Measurements from ENCODE around the gene LAMA2. TPM values are rescaled to one million over a fixed set of nuclear protein-coding genes. Genes with fewer than 3 reads are reported as not detected.

LAMA2 gene
- total and polyA plus RNA-seq, 2 experiments from 2014 or later = 0.91 to 6.4 TPM

- no peak overlapping the region for H2AFZ ChIP-seq
- H3K9me2 ChIP-seq (ENCODE audit: insufficient read depth) = no peaks in the 10 kb centered on the region
- no peaks in the 10 kb centered on the region for H3K36me3 ChIP-seq (ENCODE audit: insufficient read depth)
- DNase-seq (ENCODE audit: low spot score) = peak; percentile 8
- H4K20me1 ChIP-seq (replicated peaks; ENCODE audit: insufficient read depth) = no peaks in the 10 kb centered on the region
- peaks cover 25% of the 10 kb centered on the region for H3K4me1 ChIP-seq (ENCODE audit: insufficient read depth)
- no peak; the same call in 2 of the 3 replicates for ATAC-seq
- no peaks in the 10 kb centered on the region for H3K79me2 ChIP-seq (replicated peaks; ENCODE audit: insufficient read depth)
- no peak overlapping the region for H3K27ac ChIP-seq (ENCODE audit: low read depth)
- Mint-ChIP-seq H3K4me1 (peaks cover 21% of the 10 kb centered on the region; the same call in 2 of the 3 replicates), H3K4me3 (no peak overlapping the region), H3K27me3 (ENCODE audit: insufficient read depth, low read depth, poor library complexity) (no peaks in the 10 kb centered on the region), H3K27ac (no peak overlapping the region), H3K36me3 (ENCODE audit: low read depth) (no peaks in the 10 kb centered on the region), H3K9me3 (no peaks in the 10 kb centered on the region)
- no peaks in the 10 kb centered on the region for H3K27me3 ChIP-seq (ENCODE audit: insufficient read depth)
- TF ChIP-seq NANOG (IDR thresholded peaks at IDR 0.05; ENCODE audit: borderline replicate concordance) (no peak), POLR2AphosphoS5 (IDR thresholded peaks at IDR 0.05; ENCODE audit: low read depth) (no peak), ZNF114 (CRISPR knock-in tag; IDR thresholded peaks at IDR 0.05) (no peak), EZH2 (IDR thresholded peaks at IDR 0.05; ENCODE audit: low read depth, unreplicated experiment) (no peak), CTCF (conservative IDR thresholded peaks at IDR 0.05; ENCODE audit: low read depth in 2 of 2) (no peak), ZNF331 (CRISPR knock-in tag; IDR thresholded peaks at IDR 0.05; ENCODE audit: low read depth) (no peak), EZH2phosphoT487 (IDR thresholded peaks at IDR 0.05; ENCODE audit: unreplicated experiment) (no peak), JUNB (IDR thresholded peaks at IDR 0.05; ENCODE audit: unreplicated experiment) (no peak), STAT1 (IDR thresholded peaks at IDR 0.05; ENCODE audit: unreplicated experiment) (no peak), ETS1 (IDR thresholded peaks at IDR 0.05) (no peak), CREB1 (CRISPR knock-in tag; IDR thresholded peaks at IDR 0.05; ENCODE audit: low read depth) (no peak)
- TF ChIP-seq, protein P1, sequence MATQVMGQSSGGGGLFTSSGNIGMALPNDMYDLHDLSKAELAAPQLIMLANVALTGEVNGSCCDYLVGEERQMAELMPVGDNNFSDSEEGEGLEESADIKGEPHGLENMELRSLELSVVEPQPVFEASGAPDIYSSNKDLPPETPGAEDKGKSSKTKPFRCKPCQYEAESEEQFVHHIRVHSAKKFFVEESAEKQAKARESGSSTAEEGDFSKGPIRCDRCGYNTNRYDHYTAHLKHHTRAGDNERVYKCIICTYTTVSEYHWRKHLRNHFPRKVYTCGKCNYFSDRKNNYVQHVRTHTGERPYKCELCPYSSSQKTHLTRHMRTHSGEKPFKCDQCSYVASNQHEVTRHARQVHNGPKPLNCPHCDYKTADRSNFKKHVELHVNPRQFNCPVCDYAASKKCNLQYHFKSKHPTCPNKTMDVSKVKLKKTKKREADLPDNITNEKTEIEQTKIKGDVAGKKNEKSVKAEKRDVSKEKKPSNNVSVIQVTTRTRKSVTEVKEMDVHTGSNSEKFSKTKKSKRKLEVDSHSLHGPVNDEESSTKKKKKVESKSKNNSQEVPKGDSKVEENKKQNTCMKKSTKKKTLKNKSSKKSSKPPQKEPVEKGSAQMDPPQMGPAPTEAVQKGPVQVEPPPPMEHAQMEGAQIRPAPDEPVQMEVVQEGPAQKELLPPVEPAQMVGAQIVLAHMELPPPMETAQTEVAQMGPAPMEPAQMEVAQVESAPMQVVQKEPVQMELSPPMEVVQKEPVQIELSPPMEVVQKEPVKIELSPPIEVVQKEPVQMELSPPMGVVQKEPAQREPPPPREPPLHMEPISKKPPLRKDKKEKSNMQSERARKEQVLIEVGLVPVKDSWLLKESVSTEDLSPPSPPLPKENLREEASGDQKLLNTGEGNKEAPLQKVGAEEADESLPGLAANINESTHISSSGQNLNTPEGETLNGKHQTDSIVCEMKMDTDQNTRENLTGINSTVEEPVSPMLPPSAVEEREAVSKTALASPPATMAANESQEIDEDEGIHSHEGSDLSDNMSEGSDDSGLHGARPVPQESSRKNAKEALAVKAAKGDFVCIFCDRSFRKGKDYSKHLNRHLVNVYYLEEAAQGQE (IDR thresholded peaks at IDR 0.05; ENCODE audit: unreplicated experiment) = no peak
- TF ChIP-seq, protein P2, sequence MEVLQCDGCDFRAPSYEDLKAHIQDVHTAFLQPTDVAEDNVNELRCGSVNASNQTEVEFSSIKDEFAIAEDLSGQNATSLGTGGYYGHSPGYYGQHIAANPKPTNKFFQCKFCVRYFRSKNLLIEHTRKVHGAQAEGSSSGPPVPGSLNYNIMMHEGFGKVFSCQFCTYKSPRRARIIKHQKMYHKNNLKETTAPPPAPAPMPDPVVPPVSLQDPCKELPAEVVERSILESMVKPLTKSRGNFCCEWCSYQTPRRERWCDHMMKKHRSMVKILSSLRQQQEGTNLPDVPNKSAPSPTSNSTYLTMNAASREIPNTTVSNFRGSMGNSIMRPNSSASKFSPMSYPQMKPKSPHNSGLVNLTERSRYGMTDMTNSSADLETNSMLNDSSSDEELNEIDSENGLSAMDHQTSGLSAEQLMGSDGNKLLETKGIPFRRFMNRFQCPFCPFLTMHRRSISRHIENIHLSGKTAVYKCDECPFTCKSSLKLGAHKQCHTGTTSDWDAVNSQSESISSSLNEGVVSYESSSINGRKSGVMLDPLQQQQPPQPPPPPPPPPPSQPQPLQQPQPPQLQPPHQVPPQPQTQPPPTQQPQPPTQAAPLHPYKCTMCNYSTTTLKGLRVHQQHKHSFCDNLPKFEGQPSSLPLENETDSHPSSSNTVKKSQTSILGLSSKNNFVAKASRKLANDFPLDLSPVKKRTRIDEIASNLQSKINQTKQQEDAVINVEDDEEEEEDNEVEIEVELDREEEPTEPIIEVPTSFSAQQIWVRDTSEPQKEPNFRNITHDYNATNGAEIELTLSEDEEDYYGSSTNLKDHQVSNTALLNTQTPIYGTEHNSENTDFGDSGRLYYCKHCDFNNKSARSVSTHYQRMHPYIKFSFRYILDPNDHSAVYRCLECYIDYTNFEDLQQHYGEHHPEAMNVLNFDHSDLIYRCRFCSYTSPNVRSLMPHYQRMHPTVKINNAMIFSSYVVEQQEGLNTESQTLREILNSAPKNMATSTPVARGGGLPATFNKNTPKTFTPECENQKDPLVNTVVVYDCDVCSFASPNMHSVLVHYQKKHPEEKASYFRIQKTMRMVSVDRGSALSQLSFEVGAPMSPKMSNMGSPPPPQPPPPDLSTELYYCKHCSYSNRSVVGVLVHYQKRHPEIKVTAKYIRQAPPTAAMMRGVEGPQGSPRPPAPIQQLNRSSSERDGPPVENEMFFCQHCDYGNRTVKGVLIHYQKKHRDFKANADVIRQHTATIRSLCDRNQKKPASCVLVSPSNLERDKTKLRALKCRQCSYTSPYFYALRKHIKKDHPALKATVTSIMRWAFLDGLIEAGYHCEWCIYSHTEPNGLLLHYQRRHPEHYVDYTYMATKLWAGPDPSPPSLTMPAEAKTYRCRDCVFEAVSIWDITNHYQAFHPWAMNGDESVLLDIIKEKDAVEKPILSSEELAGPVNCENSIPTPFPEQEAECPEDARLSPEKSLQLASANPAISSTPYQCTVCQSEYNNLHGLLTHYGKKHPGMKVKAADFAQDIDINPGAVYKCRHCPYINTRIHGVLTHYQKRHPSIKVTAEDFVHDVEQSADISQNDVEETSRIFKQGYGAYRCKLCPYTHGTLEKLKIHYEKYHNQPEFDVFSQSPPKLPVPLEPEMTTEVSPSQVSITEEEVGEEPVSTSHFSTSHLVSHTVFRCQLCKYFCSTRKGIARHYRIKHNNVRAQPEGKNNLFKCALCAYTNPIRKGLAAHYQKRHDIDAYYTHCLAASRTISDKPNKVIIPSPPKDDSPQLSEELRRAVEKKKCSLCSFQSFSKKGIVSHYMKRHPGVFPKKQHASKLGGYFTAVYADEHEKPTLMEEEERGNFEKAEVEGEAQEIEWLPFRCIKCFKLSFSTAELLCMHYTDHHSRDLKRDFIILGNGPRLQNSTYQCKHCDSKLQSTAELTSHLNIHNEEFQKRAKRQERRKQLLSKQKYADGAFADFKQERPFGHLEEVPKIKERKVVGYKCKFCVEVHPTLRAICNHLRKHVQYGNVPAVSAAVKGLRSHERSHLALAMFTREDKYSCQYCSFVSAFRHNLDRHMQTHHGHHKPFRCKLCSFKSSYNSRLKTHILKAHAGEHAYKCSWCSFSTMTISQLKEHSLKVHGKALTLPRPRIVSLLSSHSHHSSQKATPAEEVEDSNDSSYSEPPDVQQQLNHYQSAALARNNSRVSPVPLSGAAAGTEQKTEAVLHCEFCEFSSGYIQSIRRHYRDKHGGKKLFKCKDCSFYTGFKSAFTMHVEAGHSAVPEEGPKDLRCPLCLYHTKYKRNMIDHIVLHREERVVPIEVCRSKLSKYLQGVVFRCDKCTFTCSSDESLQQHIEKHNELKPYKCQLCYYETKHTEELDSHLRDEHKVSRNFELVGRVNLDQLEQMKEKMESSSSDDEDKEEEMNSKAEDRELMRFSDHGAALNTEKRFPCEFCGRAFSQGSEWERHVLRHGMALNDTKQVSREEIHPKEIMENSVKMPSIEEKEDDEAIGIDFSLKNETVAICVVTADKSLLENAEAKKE (CRISPR knock-in tag; IDR thresholded peaks at IDR 0.05) = no peak
- H3K4me3 ChIP-seq = no peak overlapping the region
- no peak overlapping the region for H3K4me2 ChIP-seq
- H3F3A ChIP-seq (replicated peaks; ENCODE audit: low read depth) = no peaks in the 10 kb centered on the region
Measured at GRCh38 chr6:129192458-129192989, 309.6 kb downstream of the LAMA2 start.
